Upper lobe of left lung (tissue), 6 donors: ENCODE data around the gene ALDOB. TPM values are rescaled to one million over a fixed set of nuclear protein-coding genes. Genes with fewer than 3 reads are reported as not detected.

Experiments
- ATAC-seq, 2 donors: fragments of 200-7000 bp; cut with Tn5 transposase; one replicate each; pipeline ENCODE4 v1.9.1; 2022; ENCODE audit warnings: mild to moderate bottlenecking in 2 of 2, moderate library complexity in 2 of 2; ENCODE audit not compliant: low FRiP score in 2 of 2
- DNase-seq, 2 donors: peaks; one replicate each; pipeline ENCODE4 v3.0.0-alpha.2; 2019 to 2020
- H3K27ac ChIP-seq, 4 donors: fragments of 200-600 bp; sonication (generic); one replicate each; pipeline ENCODE4 v1.5.1; 2016 to 2019
- H3K27me3 ChIP-seq, 4 donors: fragments of 200-600 bp; sonication (generic); one replicate each; pipeline ENCODE4 v1.5.1; 2017 to 2019
- H3K36me3 ChIP-seq, 4 donors: fragments of 200-600 bp; sonication (generic); one replicate each; pipeline ENCODE4 v1.5.1; 2016 to 2019
- H3K4me1 ChIP-seq, 4 donors: fragments of 200-600 bp; sonication (generic); one replicate each; pipeline ENCODE4 v1.5.1; 2018 to 2019
- H3K4me3 ChIP-seq, 4 donors: fragments of 200-600 bp; sonication (generic); one replicate each; pipeline ENCODE4 v1.5.1; 2017 to 2019; ENCODE audit warnings: mild to moderate bottlenecking in 2 of 4, moderate library complexity in 1 of 4
- H3K9me3 ChIP-seq, 4 donors: fragments of 200-600 bp; sonication (generic); one replicate each; pipeline ENCODE4 v1.5.1; 2018 to 2019
- EP300 ChIP-seq, 4 donors: sonication (generic); formaldehyde crosslinking; IDR thresholded peaks; one replicate each; pipeline ENCODE4 v1.5.1; 2017; ENCODE audit warnings: antibody characterized with exemption in 4 of 4, control low read depth in 2 of 4
- POLR2A ChIP-seq, 4 donors: fragments of 450-650 bp; IDR thresholded peaks; one replicate each; pipeline ENCODE4 v1.5.1; 2016 to 2017; ENCODE audit warnings: antibody characterized with exemption in 4 of 4, mild to moderate bottlenecking in 2 of 4
- POLR2AphosphoS5 ChIP-seq, 2 donors: sonication (generic); formaldehyde crosslinking; IDR thresholded peaks; one replicate each; pipeline ENCODE4 v1.5.1; 2017; ENCODE audit warnings: antibody characterized with exemption in 2 of 2
- WGBS, 2 donors: methylation state at CpG; one replicate each; pipeline ENCODE4 v1.1.5; 2017 to 2018; 5-methylcytosine and 5-hydroxymethylcytosine counted together
- total RNA-seq, 6 donors: library from RNA; depleted of rRNA in 4 of 6; stranded (reverse); fragments of >200 nt in 4 of 6; gene quantifications; one replicate each; pipeline versions ENCODE4 v1.1.0 to v1.2.1, GENCODE V29; 2016 to 2021
- TF ChIP-seq, protein P1 (sequence below), 6 experiments: fragments of 450-650 bp in 4 of 6; fragments of 200-600 bp in 2 of 6; sonication (generic) in 2 of 6; IDR thresholded peaks; one replicate each; pipeline ENCODE4 v1.5.1; 2016 to 2019; ENCODE audit warnings: antibody characterized with exemption in 6 of 6
- donor health status: DM: no; HTN: no; CAD: no; lungs with moderate emphysema.
- donor health status: DM: no; HTN: yes; CAD: no; lungs with severe emphysema.

ALDOB gene
- total RNA-seq, 6 donors from 2014 or later = 1.3 to 1.8 TPM; not detected in 4

DNA sequence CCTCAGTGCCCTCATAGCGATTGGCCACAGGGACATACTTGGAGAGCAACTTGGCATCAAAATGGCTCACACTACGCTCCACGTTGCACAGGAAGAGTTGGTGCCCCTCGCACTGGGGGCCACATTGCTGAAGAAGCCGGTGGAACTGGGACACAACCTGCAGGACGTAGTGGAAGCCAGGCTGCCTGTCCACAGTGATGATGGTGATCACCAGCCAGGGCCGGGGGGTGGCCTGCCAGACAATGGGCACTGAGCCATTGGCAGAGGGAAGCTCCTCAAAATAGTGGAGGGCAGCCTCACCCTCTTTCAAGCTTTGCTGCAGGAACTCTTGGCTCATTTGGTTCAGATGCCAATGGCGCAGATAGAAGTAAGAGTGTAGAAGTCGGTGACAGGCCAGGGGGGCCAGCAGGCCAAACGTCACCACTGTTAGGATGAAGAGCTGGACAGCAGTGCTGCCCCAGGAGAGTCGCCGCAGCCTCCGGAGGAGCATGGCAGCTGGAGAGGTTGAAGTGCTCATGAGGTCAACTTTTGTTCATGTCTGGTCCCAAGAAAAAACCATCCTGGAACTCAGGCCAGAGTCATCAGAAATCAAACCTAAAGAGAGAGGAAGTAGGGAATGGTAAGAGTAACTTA is 41.1 kb upstream of the ALDOB start:
- no peak overlapping the region for H3K27ac ChIP-seq
- H3K9me3 ChIP-seq = no peaks in the 10 kb centered on the region
- no peaks in the 10 kb centered on the region for H3K27me3 ChIP-seq
- H3K4me1 ChIP-seq = no peaks in the 10 kb centered on the region
- peak in 1 of 2 donors; percentile 40 for DNase-seq
- ATAC-seq = no peak
- 94 to 96% methylated on average over 11 to 13 of the region's 13 CpGs for WGBS, 2 donors
- H3K4me3 ChIP-seq = no peak overlapping the region
- no peak for TF ChIP-seq POLR2AphosphoS5 (IDR thresholded peaks at IDR 0.05)
- TF ChIP-seq, protein P1, sequence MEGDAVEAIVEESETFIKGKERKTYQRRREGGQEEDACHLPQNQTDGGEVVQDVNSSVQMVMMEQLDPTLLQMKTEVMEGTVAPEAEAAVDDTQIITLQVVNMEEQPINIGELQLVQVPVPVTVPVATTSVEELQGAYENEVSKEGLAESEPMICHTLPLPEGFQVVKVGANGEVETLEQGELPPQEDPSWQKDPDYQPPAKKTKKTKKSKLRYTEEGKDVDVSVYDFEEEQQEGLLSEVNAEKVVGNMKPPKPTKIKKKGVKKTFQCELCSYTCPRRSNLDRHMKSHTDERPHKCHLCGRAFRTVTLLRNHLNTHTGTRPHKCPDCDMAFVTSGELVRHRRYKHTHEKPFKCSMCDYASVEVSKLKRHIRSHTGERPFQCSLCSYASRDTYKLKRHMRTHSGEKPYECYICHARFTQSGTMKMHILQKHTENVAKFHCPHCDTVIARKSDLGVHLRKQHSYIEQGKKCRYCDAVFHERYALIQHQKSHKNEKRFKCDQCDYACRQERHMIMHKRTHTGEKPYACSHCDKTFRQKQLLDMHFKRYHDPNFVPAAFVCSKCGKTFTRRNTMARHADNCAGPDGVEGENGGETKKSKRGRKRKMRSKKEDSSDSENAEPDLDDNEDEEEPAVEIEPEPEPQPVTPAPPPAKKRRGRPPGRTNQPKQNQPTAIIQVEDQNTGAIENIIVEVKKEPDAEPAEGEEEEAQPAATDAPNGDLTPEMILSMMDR (IDR thresholded peaks at IDR 0.05) = no peak
- no peak for TF ChIP-seq EP300 (IDR thresholded peaks at IDR 0.05)
- TF ChIP-seq POLR2A (IDR thresholded peaks at IDR 0.05) = no peak
- H3K36me3 ChIP-seq = peaks cover 0 to 9% (median 0%) of the 10 kb centered on the region in 4 donors

DNA sequence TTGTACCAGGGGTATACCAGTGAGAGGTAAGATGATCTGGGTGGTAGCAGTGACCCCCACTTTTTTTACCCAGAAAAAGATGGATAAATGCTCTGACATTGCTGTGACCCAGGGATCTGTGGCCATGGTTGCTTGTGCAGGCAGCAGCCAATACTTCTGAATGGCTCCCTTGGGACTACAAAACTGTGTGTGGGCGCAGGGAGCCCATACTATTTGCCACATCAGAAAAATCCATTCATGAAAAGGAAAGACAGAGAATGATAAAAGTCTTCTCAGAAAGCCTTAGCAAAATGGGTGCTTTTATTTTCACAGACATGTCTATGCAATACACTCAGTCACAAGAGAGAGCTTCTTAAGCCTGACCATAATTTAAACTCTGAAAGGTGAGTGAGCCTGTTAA is 37.3 kb upstream of the ALDOB start:
- Histone ChIP-seq H3K4me1 (no peaks in the 10 kb centered on the region), H3K4me3 (no peak overlapping the region), H3K27ac (no peak overlapping the region), H3K36me3 (peaks cover 0 to 9% (median 0%) of the 10 kb centered on the region in 4 donors), H3K9me3 (no peaks in the 10 kb centered on the region), H3K27me3 (no peaks in the 10 kb centered on the region)
- WGBS, 2 donors = 77 to 82% methylated on average over 1 of the region's 1 CpG
- TF ChIP-seq, protein P1 (IDR thresholded peaks at IDR 0.05) = no peak
- TF ChIP-seq EP300 (IDR thresholded peaks at IDR 0.05) (no peak), POLR2AphosphoS5 (IDR thresholded peaks at IDR 0.05) (no peak), POLR2A (IDR thresholded peaks at IDR 0.05) (no peak)
- ATAC-seq = no peak
- no peak for DNase-seq

DNA sequence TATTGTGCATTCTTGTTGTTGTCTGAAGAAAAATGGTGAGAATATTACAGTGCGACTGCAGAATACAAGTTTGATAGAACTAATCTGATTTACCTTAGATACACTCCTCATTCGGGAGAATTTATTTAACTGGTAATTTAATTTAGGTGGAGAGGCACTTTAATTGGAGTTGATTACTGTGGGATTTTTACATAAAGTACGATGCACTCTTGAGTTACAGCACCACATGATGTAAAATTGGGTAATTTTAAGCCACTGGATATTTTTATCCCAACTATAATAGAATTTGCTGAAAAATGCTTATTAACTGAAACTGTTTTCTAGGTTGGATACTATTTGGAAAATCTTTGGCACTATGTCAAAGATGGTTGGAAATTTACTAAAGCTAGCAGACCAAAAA is 35.4 kb upstream of the ALDOB start:
- H3K27me3 ChIP-seq = no peaks in the 10 kb centered on the region
- TF ChIP-seq POLR2AphosphoS5 (IDR thresholded peaks at IDR 0.05) (no peak), POLR2A (IDR thresholded peaks at IDR 0.05) (no peak), EP300 (IDR thresholded peaks at IDR 0.05) (no peak)
- TF ChIP-seq, protein P1 (IDR thresholded peaks at IDR 0.05) = no peak
- peaks cover 0 to 6% (median 0%) of the 10 kb centered on the region in 4 donors for H3K36me3 ChIP-seq
- H3K4me3 ChIP-seq = no peak overlapping the region
- H3K27ac ChIP-seq = no peak overlapping the region
- no peaks in the 10 kb centered on the region for H3K4me1 ChIP-seq
- WGBS, 2 donors = 85 to 93% methylated on average over 3 of the region's 3 CpGs
- ATAC-seq (no peak), DNase-seq (no peak)
- H3K9me3 ChIP-seq = no peaks in the 10 kb centered on the region

DNA sequence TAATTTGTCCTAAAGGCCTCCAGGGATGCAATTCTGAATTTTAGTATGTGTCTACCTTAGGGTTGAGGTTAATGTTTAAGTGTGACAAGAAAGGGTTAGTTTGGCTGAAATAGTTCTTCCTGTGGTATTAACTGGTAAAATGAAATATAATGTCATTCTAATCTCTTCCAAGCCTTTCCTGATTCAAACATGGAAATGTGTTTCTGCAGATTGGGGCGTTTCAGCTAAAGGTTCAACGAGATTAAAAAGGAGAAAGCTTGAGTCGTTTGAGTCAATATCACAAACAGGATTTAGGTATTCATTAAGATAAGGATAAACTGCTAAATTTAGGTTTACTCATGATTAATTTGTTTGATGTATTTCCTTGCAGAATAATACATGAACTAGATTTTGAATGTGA is 34.4 kb upstream of the ALDOB start:
- no peak overlapping the region for H3K27ac ChIP-seq
- ATAC-seq = no peak
- WGBS, 2 donors = 38 to 60% methylated on average over 3 of the region's 3 CpGs

More for the DNA sequence above, 34.4 kb upstream of the ALDOB start:
- H3K4me1 ChIP-seq = peaks cover 0 to 4% (median 0%) of the 10 kb centered on the region in 4 donors
- H3K27me3 ChIP-seq = no peaks in the 10 kb centered on the region
- no peaks in the 10 kb centered on the region for H3K9me3 ChIP-seq
- no peaks in the 10 kb centered on the region for H3K36me3 ChIP-seq
- H3K4me3 ChIP-seq = no peak overlapping the region
- DNase-seq = no peak
- TF ChIP-seq POLR2A (IDR thresholded peaks at IDR 0.05) = no peak
- TF ChIP-seq POLR2AphosphoS5 (IDR thresholded peaks at IDR 0.05) = no peak
- no peak for TF ChIP-seq EP300 (IDR thresholded peaks at IDR 0.05)
- TF ChIP-seq, protein P1 (IDR thresholded peaks at IDR 0.05) = no peak
